Activated naive CD4-positive, alpha-beta T cell treated with anti-CD3 and anti-CD28 coated beads, Interleukin-2, amount 50 U/mL, for 16 hours (primary cell): Measurements from ENCODE around the gene PFKM.
"Not testable (repeated sequence)": the region's sequence is repeated elsewhere in the genome, so short reads cannot be mapped to it uniquely, and the experiment has no call there.

Source experiments
- DNase-seq: peaks from one replicate; pipeline ENCODE4 v3.0.0-alpha.2; 2020

Gene PFKM

DNA sequence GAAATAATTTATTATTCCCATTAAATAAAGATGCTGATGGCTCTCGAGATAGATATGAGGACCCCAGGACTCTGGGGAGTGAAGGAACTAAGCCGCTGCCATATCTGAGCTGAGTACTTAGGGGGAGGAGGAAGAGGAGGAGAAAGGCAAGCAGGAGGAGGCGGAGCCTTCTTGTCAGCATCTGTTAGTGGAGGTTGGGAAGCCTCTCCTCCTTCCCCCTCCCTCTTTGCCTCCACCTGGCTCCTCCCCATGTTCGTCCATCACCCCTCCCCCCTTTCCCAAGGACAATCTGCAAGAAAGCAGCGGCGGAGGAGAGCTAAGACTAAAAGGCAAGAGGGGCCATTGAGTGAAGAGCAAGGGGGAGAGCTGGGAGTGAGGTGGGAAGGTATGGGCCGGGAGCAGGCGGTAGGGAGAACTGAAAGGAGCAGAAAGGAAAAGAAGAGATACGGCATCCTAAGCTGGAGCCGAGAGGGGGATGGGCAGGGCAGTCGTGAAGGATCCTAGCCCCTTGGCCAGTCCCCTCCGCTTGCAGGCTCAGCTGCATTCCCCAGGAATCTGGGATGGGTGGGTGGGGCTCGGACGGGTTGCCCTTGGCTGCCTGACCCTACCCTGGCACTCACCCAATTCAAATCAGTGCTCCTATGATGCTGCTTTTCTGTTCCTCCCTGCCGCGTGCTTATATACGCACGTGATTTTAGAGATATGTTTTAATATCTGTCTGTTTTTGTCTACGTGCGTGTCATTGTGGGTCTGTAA lies at the start of gene PFKM:
PFKM (plus strand) TSS at position 287 of the 756 bp plus-strand sequence. CDS start 3,411 bp downstream, outside the sequence.
- peak; percentile 74 for DNase-seq

DNA sequence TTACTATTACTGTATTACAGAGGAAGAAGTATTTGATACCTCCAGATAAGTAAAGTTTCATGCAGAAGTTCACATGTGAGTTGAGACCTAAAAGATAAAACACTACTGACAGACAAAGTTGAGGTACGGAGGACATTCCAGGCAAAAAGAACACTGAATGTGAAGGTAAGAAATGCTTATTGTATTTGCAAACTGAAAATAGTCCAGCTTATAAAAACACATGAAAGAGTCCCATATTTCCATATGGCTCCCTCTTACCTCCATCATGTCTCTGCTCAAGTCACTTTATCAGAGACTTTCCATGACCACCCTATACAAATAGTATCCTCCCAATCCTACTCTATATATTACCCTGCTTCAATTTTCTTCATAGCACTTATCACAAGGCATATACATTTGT lies 49.1 kb upstream of the PFKM start:
- DNase-seq, result no peak

- DNase-seq, result no peak
These were observed 48.4 kb upstream of the PFKM start for GRCh38 chr12:48070731-48071130.

DNA sequence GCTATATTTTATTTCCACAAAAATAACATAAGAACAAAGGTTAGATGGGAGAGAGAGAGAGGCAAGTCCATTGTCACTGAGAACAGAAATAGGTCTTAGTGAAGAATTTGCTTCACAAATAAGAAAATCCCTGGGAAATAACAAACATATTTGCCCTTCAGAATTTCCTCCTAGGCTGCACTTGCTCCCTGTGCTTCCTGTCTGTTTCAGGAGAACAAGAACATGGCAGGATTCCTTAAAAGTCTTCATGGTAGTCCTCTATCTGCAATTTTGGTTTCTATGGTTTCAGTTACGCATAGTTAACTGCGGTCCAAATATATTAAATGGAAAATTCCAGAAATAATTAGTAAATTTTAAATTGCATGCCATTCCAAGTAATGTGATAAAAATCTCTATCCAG lies 47.4 kb upstream of the PFKM start:
- no peak for DNase-seq

DNA sequence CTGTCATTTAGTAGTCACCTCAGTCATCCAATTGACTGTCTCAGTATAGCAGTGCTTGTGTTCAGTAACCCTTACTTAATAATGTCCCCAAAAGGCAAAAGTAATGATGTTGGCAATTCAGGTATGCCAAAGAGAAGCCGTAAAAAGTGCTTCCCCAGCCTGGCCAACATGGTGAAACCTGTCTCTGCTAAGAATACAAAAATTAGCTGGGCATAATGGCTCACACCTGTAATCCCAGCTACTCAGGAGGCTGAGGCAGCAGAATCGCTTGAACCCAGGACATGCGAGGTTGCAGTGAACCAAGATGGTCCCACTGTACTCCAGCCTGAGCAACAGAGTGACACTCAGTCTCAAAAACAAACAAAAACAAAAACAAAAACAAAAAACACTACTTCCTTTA lies 46.9 kb upstream of the PFKM start:
- no peak for DNase-seq

- DNase-seq, result no peak
These were observed 44.9 kb upstream of the PFKM start for GRCh38 chr12:48074266-48074665.

DNA sequence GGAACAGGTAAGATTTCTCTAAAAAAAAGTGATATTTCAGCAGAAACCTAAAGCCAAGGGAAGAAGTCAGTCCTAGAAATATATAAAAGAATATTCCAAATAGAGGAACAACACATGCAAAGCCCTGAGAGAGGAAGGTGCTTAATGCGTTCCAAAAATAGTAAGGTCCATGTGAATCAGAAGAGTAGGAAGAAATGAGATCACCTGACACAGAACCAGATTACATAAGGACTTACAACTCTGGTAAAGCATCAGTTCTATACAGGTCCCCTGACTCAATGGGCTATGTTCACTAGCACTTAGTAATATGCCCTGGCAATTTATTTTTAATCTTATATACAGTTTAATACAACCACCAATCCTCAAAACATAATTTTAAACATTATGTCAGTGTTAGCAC lies 43.3 kb upstream of the PFKM start:
- DNase-seq, result no peak

DNA sequence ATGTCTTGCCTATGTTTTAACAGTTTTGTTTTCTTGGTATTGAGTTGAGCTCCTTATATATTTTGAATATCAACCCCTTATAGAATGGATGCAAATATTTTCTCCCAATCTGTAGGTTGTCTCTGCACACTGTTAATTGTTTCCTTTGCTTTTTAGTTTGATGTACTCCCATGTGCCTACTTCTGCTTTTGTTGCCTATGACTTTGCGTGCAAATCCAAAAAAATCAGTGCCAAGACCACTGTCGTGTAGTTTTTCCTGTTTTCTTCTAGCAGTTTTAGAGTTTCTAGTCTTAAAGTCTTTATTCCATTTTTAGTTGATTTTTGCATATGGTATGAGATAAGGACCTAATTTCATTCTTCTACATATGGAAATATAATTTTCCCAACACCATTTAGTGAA lies 42.1 kb upstream of the PFKM start:
- DNase-seq, result no peak

DNA sequence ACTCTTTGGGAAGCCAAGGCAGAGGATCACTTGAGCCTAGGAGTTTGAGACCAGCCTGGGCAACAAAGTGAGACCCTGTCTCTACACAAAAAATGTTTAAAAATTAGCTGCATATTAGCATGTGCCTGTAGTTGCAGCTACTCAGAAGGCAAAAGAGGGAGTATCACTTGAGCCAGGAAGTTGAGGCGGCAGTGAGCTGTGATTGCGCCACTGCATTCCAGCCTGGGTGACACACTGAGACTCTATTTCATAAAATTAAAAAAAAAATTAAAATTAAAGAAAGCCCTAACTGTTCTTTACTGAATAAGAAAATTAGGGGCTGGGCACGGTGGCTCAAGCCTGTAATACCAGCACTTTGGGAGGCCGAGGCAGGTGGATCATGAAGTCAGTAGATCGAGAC lies 40.3 kb upstream of the PFKM start:
- no peak for DNase-seq

- DNase-seq, result no peak
These were observed 38.9 kb upstream of the PFKM start for GRCh38 chr12:48080285-48080684.

DNA sequence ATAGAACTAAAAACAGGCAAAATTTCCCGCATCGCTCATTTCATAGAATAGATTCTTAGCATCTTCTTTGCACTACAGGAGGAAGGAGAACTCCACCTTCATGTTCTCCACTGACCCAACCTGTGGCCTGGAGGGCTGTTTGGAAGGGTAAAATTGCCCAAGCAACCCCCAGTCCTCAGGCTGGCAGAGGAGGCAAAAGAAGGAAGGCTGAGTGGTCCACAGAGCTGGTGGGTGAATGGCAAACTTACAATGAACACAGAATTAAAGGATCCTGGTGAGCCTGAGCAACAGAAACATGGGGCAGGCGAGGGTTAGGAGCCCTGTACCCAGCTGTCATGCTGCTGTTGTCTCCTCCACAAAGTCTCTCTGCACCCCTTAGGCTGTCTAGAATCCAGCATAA lies 38.3 kb upstream of the PFKM start:
- DNase-seq, result no peak

DNA sequence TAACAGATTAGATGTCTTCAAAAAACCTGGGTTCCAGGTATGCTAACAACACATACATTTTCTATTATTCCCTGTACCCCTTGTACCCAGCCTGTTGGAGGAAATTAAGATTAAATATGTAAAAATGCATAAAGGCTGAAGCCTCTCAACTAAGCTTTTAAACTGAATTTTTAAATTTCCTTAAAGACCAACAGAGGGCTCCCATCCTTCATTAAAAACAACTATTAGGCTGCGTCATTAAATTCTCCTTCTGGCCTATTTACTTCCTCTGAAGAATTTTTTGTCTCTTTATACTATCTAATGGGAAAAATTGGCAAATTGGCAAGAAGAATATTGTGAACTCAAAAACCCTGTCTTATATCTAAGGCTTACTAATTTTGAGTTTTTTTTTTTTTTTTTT lies 35.1 kb upstream of the PFKM start:
- no peak for DNase-seq

DNA sequence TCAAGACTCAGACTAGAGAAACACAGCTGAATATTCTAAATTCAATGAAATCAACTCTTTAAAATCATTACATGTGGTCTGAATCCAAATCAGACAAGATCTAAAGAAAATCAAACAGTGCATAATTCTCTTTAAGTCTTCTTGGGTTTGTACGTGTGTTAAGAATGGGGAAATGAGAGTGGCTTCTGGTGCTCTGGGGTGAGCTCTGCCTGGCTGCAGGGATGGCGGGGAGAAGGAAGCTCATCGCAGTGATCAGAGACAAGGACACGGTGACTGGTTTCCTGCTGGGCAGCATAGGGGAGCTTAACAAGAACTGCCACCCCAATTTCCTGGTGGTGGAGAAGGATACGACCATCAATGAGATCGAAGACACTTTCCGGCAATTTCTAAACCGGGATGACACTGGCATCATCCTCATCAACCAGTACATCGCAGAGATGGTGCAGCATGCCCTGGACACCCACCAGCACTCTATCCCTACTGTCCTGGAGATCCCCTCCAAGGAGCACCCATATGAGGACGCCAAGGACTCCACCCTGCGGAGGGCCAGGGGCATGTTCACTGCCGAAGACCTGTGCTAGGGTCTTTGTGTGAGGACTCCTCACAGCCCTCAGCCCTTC lies 34.2 kb upstream of the PFKM start:
- DNase-seq, result no peak

- no peak for DNase-seq
These were observed 32.8 kb upstream of the PFKM start for GRCh38 chr12:48086327-48086726.

DNA sequence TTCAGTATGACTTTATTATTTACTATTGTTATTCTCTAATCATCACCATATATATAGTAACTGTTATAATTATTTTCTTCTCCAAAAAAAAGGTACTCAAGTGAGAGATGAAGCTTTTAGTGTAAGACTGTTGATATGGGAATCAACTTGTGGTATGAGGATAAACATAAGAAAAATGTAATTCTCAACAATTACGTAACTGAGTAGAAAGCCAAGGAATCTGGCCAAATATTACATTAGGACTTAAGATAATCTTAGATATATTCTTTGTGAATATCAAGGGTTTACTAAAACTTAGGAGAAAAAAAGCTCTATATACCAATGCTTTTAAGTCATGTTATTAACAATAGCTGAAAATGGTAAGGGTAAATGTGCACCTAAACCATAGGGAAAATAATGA lies 26.6 kb upstream of the PFKM start:
- no peak for DNase-seq

DNA sequence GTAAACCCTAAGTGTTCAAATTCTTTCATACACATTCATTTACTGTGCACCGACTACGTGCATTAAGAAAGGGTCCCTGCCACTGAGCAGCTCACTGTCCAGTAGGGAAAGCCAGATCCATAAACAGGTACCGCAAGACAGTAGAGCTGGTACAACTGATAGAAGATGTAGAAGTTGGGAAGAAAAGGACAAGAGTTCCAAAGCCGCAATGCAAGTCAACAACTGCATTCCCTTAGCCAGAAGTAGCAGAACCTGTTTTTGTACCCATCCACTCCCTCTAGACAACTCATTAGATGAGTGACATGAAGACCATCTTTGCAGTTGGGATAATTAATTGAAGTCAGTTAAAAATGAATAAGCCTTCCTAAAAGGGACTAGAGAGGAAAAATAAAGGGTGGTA lies 14.6 kb upstream of the PFKM start:
- no peak for DNase-seq

GRCh38 chr12:48105321-48105866 lies 13.8 kb upstream of the PFKM start:
- peak; percentile 51 for DNase-seq

GRCh38 chr12:48105867-48106680 lies 13.1 kb upstream of the PFKM start, which contains the start of gene SENP1:
SENP1 (minus strand) TSS chr12:48106079; CDS start chr12:48101472, 4,607 bp downstream.
- peak; percentile 90 for DNase-seq

DNA sequence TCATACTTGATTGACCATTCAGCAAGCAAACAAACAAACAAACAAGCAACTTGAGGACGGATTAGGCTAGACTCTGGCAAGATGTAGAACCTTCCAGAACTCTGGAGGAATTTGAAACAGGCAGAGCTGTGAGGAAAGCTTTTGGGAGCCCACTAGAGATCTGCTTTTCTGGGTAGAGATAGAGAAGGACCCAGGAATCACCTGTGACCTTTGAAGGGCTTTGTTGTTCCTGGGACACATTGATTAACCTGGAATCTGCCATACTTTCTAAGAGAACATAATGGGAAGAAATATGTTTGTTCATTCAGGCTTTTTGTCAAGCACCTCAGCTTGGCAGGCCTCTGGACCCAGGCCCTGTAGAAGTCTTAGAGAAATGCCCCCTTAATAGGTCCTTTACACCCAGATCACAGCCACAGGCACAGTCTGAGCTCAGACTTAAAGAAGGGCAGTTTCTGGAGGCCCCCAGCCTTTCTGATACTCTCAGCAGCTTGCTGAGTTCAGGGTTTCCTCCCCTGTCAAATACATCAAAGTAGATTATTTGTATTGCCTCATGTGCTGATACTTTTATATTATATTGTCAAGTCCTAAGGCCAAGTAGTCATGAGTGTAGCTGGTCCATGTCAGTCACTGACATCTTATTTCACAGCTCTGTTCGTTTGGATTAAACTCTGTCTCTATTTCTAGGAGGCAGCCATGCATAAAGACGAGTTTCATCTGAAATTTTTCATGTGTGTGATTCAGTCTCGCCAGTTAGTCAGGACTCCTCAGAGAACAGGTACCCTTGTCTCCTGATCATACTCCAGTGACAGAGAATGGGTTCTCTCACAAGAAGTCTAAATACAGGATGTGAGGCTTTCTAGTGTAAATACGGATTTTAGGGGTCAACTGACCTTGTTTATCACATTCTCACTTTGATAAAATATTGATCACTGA lies 12.2 kb upstream of the PFKM start:
- no peak for DNase-seq

DNA sequence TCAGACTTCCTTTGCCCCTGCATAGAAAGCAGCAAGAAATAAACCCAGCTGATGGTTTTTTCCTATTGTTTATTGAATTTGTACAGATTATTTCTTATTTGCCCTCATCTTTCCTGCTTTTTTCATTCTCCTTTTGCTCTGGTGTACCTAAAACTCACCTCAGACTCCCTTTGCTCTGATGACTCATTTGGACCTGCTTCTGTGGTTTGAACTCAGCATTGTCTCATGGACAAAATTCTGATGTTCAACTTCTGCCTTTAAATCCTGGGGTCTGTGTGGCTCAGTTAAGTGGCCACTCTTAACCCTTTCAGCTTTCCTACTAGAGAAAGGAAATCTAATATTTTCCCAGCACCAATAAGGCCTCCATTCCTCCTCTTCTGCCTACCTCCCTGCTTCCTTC lies 9.7 kb upstream of the PFKM start:
- DNase-seq, result no peak

- no peak for DNase-seq
These were observed 8.4 kb upstream of the PFKM start for GRCh38 chr12:48110691-48111311.

GRCh38 chr12:48111312-48111693 lies 7.9 kb upstream of the PFKM start:
- DNase-seq, result not testable (repeated sequence)
